Endometrium (tissue), 2 donors: ENCODE measurements around the gene NR4A3.

Experiments used
- FAIRE-seq: peaks from 2 replicates; lab custom pipeline; 2012; peaks lifted over from hg19 to GRCh38; lab: Jason Lieb, UNC
- donor health status: control.
- donor health status: control.

NR4A3 gene

DNA sequence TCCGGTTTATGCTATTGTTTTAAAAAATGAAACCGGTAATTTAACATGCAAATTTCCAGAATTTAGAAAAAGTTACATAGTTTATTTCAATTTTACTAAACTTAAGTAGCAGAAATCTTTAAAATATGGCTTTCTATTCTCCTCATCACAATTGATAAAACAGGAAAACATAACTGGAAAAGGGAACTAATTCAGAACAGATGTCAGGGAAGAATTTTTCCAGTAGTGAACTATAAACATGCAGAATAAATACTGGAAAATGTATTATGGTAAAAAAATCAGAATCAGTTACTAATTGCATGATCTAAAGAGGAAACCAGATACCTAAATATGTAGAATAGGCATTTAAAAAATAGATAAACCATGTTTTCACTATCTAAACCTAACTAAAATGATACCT, 7.3 kb upstream of the NR4A3 start:
- FAIRE-seq: no peak

DNA sequence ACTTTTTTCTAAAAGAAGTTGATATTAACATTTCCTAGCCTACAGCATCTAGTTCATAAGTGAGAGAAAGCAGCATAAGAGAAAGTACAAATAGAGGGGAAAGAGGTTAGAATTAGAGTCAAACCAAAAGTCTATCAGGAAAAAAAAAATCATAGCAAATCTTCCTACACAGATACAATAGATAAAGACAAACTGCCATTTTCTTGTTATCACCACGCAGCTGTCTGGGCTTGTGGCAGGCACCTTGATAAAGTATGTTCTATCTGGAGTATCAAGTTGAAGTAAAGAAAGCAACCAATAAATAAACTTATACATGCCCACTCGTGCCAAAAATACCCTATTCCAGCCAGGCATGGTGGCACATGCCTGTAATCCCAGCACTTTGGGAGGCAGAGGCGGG, 5.3 kb upstream of the NR4A3 start:
- no peak for FAIRE-seq

DNA sequence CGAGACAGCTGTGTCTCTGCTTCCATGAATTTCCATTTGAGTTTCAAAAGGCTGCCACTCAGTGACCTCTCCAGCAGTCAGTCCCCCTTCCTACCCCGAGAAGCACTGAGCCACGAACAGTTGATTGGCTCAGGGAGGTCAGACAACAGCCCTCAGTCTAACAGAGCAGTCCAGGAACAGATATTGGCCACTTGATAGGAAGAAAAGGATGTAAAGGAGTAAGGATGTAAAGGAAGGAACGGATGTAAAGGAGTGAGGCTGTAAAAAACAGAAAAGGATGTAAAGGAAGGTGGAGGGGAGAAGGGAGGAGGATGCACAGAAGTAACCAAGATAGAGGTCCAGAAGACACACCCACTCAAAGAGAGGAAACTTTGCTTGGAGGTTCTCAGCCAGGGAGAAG, 3.2 kb upstream of the NR4A3 start:
- no peak for FAIRE-seq

DNA sequence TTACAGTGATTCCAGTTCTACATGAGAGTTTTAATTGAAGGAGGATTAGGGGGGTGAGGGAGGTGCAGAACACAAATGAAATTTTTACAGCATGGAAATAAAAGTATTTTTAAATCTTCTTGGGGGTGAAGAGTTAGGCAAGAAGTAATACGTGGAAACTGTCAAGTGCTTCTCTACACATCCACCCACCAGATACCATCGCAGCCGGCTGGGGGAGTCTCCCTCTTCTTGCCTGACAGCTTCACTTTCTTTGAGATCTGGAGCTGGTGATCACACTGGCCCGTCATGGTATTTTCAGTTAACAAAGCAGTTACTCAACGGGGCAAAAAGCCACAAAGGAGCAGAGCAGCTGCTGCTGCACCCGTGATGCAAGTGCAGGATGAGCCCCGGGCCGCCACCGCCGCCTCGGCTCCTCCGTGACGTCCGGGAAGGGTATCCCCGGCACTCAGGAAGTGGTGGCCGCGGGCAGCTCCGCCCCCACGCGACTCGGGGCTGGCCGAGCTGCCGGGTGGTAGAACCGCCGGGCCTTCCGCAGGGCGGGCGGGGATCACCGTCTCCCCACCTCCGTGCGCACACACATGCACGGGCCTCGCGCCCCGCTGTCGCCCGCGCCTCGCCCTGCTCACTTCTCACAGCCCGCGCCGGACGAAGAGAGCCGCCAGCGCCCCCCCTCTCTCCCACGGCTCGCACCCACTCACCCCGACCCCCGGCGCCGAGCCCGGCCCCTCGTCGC, 2.4 kb upstream of the NR4A3 start:
- FAIRE-seq: no peak

DNA sequence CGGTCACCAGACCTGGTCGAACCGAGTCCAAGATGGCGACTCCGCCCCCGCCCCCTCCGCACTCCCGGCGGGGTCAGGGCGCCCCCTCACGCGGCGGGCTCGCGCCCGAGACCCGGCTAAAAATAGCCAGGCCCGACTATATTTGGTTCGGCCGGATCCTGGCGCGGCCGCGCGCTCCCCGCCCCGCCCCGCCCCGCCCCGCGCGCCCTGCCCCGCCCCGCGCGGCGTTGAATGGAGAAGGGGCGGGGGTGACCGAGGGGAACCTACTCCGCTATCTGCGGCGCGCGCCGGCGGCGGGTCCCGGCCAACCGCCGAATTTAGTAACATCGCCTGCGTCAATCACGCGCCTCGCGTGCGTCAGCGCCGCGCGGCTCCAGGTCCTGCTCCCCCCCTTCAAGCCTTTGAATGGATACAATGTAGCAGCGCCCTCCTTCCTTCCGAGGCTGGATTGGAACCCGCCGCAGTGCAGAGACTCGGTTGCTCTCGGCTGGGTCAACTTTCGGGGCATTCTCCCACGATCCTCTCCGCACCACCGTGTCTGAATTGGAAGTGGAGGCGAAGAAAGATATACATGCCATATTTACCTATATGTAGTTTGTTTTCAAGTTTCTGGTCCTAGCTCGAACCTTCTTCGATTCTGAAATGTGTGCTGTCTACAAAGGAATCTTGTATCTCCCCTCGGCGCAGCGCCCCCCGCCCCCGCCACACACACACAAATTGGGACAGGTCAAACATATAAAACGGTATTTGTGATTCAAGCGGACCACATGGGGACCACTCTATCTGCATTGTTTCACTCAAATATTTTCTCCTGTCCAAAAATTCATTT, 1.6 kb upstream of the NR4A3 start:
- FAIRE-seq: no peak

DNA sequence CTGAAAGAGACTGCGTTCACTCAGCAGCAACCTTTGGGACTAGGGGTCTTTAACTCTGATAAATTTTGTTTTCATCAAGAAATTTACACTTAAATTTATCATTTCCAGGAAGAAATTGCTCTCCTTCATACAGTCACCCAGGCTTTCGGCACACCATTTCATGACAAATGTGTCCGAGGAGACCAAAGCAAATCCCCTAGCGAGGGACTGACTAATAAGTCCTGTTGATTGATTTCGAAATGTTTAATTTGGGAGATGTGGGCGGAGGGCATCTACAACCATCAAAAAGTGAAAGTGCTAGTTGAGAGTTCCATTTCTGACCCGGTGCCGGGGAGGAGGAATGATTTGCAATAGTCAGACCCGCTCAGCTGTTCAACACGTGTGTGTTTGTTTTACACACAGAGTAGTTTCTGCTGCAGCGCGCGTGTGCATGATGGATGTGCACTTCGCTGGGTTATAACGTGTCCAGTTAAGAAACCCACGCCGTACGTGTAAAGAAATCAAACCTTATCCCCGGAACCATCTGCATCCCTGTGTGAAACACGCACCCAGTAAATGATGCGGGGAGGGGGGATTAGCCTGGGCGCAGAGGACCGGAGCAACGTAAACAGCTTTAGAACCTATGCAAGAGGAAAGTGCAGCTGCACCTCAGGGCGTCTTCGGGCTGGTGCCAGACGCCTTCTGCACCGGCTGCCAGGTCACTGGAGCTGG, 845 bp upstream of the NR4A3 start:
- no peak for FAIRE-seq

DNA sequence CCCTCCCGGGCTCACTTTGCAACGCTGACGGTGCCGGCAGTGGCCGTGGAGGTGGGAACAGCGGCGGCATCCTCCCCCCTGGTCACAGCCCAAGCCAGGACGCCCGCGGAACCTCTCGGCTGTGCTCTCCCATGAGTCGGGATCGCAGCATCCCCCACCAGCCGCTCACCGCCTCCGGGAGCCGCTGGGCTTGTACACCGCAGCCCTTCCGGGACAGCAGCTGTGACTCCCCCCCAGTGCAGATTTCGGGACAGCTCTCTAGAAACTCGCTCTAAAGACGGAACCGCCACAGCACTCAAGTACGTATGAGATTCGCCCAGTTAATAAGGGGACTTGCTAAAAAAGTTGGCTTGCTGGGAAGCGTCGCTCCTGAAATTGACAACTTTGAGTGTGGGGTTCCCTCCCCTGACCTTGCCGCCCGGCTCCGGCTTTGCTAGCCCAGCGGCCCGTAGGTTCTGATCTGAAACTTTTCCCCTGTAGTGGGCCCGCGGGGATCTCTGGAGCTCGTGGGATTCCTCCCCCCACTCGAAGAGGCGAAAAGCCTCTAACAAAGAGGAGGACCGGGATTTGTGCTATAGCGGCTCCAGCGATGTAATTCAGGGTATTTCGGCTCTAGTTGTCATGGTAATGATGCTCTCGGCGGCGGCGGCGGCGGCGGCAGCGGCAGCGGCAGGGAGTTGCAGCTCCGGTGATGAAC, 572 bp downstream of the NR4A3 start:
- FAIRE-seq: no peak

DNA sequence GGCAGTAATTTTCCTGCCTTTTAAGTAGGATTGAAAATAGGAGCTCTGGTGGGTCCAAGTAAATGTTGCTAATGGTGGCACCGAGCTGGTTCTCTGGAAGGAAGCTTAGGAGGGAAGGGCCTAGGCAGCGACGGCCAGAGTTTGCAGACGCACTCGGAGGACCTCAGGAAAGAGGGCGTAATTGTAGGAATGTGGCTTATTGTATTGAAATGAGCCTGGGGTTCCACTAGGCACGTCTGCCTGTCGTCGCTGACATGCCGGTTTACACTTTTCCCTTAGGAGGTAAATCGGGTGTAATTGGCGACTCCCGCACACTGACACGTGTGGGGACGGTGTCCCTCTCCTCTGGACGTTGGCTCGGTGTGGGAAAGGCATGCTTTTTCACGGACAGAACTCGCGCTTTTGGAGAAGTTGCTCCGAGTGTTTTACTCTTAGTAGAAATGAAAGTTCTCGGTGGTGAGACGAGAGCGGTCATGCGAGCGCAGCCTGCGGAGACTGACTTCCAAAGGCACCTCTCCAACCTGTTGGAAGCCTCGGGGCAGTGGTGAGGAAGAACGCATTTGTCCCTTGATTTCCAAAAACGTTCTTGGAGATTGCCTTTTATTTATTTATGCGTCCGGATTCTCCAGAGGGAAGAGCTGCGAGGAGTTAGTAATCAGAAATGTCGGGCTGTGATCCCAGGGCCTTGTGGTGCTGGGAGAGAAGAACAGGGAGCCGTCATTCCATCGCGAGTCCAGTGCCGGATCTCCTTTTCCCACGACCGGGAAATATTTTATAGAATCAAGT, 1.3 kb downstream of the NR4A3 start:
- no peak for FAIRE-seq

DNA sequence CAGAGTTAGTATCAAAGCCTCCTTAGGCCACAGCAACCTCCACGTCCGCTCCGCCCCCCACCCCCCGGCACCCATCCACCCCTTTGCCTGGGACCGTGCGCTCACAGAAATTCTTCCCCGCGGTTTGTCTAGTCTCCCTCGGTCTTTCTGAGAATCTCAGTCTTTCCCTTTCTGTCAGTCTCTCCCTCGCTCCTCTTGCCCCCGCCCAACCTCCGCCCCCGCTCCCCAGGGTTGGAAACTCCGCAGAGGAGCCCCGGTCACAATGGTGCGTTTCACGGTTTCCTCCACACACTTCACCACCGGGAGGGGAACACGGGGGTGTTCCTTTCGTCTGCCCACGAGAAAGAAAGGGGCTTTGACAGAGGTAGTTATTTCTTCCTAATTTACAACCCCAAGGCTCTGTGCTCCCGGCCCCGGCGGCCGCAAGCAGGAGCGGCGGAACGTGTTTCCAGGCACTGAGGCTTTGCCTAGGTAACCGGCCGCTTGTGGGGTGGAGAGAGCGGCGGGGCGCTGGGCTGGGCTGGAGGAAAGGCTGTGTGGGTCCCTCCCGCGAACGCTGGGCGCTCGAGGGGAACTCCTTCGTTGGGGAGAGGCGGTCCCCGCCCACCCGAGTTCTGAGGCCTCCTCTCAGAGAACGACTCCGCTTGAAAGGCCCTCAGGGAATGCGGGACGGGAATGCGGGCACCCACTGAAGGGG, 2.1 kb downstream of the NR4A3 start:
- no peak for FAIRE-seq

DNA sequence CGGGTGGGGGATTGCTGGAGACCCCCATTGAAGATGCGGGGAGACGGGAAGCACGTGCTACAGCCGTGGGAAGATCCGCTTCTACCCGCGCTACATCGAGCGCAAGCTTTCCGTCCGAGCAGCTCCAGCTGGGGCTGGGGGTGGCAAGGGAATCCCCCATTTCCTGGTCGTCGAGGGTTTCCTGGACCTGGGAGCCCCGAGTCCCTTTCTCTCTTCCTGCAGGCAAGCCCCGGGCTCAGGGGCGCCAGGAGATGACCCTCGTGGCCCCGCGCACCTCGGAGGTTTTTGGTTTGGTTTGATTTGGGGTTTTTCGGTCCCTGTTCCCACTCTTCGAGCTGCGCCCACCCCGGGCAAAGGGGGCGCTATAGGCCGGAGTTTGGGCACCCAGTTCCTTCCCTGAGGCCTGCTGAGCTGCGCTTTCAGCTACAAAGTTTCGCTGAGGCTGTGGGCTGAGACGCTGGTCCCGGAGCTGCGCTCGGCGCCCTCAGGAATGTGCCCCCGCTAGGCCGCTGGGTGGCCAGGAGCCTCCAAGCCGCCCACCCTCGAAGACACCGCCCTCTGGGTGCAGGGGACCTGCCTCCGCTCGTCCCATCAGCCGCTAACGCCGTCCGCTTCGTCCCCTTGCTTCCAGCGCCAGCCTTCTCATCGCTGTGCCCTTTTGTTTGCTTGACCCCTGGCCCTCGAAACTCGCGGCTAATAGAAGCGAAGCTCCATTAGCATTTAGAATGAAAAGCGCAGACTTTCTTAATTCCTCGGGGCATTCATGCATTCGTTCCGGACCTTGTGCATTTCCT, 2.9 kb downstream of the NR4A3 start:
- no peak for FAIRE-seq

DNA sequence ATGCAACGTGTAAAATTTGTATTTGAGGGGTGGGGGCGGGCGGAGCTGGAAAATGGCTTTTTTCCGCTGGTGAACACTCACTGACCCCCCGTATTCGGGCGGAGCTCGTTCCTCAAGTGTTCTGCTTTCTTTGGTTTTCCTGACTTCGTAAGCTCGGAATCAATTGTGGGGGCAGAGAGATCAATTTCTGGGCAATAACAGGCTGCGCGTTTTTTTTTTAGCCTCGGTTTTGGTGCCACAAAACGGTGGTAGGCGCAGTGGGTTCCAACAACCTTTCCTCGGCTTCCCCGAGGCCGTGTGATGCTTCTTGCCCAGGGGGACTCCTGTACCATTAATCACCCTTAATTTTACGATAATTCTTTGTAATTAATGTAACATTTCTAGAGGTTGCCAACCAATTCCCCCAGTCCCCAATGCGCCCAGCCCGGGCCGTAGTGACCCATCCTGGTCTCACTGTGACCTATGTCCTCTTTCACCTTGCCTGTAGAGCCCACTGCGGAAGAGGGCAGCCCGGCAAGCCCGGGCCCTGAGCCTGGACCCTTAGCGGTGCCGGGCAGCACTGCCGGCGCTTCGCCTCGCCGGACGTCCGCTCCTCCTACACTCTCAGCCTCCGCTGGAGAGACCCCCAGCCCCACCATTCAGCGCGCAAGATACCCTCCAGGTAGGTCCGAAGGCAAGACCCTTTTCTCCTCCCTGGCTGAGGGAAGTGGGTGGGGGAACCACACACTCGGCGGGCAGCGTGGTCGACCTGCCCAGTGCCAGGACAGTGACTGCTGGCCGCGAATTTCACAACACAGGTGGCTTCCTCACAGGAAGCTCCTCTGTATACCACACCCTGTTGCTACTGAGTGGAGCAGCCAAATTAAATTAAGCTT, 3.7 kb downstream of the NR4A3 start:
- FAIRE-seq: no peak

DNA sequence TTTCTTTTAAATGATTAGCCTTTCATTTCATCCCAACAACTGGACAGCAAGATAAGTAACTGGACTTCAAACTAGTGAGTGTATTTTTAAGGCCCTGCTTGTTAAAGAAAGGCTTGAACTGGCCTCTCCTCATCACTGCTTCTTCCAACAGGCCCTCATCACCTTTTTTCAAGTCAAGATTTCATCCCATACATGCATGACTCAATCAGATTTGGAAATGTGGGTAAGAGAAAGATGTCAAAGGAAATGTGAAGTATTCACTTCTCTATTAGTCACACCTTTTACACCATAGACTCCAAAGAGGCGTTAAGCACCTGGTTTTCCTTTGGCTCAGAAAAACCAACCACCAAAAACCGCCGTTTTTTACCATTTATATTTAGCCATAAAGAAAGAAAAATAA, 4.9 kb downstream of the NR4A3 start:
- FAIRE-seq: no peak

DNA sequence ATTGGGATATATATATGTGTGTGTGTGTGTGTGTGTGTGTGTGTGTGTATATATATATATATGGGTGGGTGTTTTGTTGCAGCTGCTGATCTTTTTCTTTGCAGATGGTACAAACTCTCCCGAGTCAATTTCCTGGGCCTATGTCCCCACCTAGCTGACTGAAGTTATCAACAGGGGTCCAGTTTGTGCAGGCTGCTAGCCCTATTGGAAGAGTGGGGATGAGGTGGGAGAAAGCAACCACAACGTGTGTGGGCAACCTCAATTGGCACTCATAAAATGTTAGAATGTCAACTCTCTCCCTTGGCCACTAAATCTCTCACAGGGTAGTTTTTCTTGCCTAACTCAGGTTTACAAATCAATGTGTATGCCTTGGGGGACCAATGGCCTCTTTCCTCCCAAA, 5.6 kb downstream of the NR4A3 start:
- no peak for FAIRE-seq

DNA sequence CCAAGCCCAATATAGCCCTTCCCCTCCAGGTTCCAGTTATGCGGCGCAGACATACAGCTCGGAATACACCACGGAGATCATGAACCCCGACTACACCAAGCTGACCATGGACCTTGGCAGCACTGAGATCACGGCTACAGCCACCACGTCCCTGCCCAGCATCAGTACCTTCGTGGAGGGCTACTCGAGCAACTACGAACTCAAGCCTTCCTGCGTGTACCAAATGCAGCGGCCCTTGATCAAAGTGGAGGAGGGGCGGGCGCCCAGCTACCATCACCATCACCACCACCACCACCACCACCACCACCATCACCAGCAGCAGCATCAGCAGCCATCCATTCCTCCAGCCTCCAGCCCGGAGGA, 6.3 kb downstream of the NR4A3 start:
- no peak for FAIRE-seq

DNA sequence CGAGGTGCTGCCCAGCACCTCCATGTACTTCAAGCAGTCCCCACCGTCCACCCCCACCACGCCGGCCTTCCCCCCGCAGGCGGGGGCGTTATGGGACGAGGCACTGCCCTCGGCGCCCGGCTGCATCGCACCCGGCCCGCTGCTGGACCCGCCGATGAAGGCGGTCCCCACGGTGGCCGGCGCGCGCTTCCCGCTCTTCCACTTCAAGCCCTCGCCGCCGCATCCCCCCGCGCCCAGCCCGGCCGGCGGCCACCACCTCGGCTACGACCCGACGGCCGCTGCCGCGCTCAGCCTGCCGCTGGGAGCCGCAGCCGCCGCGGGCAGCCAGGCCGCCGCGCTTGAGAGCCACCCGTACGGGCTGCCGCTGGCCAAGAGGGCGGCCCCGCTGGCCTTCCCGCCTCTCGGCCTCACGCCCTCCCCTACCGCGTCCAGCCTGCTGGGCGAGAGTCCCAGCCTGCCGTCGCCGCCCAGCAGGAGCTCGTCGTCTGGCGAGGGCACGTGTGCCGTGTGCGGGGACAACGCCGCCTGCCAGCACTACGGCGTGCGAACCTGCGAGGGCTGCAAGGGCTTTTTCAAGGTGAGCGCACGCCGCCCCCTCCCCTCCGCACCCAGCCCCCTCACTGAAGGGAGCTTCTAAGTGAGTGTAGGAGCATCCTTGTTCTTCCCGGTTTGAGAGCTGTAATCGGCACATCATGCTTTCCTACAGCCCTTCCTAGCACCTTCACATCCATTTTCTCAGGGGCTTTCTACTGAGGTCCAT, 6.9 kb downstream of the NR4A3 start:
- FAIRE-seq: no peak

DNA sequence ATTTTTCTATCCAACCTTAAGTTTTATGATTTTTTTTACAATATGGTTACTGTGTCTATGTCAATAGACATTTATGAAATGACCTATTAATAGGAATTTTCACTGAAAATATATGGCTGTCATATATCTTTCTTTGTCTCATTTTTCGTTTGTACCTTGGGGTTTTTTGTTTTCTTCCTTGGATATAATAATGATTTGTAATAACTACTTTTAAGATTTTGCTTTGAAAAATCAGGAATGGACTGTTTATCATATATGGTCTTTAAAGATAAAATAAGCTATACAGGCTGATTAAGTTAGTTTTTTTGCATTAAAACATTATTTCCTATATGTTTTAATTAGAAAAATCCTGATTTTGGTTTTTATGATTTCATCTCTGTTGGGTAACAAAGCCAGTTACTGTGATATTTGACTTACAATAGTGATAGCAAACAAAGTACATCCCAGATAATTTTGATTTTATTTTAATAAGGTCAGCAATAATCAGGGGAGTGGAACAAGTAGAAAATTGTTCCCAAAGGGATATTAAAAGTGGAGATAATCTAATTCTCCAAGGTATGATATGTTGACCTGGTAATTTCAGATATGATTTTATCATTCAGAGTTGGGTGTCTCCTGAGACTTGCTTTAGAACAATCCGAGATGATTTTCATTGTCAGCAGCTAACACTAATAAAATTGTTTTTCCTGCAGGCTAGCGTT, 10.3 kb downstream of the NR4A3 start:
- no peak for FAIRE-seq

DNA sequence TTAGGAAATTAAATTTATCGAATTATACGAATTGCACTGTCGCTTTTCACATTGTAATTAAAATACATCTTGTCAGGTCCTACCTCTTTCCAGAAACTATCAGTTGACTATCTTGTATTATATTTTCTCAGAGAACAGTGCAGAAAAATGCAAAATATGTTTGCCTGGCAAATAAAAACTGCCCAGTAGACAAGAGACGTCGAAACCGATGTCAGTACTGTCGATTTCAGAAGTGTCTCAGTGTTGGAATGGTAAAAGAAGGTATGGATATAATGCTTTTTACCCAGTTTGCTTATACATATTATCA, 10.8 kb downstream of the NR4A3 start:
- no peak for FAIRE-seq

DNA sequence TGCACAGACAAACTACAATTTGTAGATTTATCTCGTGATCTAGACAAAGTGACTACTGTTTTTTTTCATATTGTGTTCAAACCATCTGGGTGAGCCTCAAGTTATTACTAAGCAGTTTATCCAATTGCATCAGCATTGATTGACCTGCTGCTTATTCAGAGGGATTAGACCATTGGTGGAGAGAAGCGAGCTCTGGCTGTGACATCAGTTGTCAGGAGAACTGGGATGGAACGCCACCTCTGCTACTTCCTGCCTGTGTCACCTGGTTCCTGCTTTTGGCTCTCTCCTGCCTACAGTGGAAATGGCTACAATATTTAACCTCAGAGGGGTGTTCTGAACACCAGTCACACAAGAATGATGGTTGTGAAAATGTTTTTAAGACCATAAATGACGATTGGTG, 12.1 kb downstream of the NR4A3 start:
- no peak for FAIRE-seq
